Tibial nerve (tissue), 4 donors: ENCODE data around the gene C12orf56.
"Not testable (repeated sequence)": the region's sequence is repeated elsewhere in the genome, so short reads cannot be mapped to it uniquely, and the experiment has no call there.

Experiments
- EP300 ChIP-seq, 2 donors: sonication (generic); formaldehyde crosslinking; IDR thresholded peaks; one replicate each; pipeline ENCODE4 v1.6.1; 2017; ENCODE audit warnings: antibody characterized with exemption in 2 of 2, mild to moderate bottlenecking in 1 of 2
- POLR2A ChIP-seq, 2 donors: fragments of 450-650 bp; IDR thresholded peaks; one replicate each; pipeline ENCODE4 v1.6.1; 2017; ENCODE audit warnings: antibody characterized with exemption in 2 of 2, mild to moderate bottlenecking in 2 of 2, moderate library complexity in 2 of 2
- TF ChIP-seq, protein P1 (sequence below), 5 experiments: fragments of 200-600 bp in 3 of 5; fragments of 450-650 bp in 2 of 5; sonication (generic) in 3 of 5; IDR thresholded peaks; one replicate each; pipeline ENCODE4 v1.5.1; 2016 to 2019; ENCODE audit warnings: antibody characterized with exemption in 5 of 5, mild to moderate bottlenecking in 3 of 5, moderate library complexity in 2 of 5

DNA sequence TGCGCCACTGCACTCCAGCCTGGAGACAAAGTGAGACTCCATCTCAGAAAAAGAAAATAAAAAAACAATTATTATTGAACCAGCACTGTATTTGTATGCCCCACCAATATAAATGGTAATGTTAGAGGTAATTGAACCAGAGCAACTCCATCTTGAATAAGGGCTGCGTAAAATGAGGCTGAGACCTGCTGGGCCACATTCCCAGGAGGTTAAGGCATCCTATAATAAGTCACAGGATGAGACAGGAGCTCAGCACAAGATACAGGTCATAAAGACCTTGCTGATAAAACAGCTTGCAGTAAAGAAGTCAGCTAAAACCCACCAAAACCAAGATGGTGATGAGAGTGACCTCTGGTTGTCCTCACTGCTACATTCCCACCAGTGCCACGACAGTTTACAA lies 29.4 kb downstream of the C12orf56 start:
- TF ChIP-seq POLR2A, EP300 (IDR thresholded peaks at IDR 0.05): not testable (repeated sequence)
- TF ChIP-seq, protein P1, sequence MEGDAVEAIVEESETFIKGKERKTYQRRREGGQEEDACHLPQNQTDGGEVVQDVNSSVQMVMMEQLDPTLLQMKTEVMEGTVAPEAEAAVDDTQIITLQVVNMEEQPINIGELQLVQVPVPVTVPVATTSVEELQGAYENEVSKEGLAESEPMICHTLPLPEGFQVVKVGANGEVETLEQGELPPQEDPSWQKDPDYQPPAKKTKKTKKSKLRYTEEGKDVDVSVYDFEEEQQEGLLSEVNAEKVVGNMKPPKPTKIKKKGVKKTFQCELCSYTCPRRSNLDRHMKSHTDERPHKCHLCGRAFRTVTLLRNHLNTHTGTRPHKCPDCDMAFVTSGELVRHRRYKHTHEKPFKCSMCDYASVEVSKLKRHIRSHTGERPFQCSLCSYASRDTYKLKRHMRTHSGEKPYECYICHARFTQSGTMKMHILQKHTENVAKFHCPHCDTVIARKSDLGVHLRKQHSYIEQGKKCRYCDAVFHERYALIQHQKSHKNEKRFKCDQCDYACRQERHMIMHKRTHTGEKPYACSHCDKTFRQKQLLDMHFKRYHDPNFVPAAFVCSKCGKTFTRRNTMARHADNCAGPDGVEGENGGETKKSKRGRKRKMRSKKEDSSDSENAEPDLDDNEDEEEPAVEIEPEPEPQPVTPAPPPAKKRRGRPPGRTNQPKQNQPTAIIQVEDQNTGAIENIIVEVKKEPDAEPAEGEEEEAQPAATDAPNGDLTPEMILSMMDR (IDR thresholded peaks at IDR 0.05), result not testable (repeated sequence)
